Left ventricle myocardium inferior (tissue), 1 donor: ENCODE results near the gene KNG1. TPM values are rescaled to one million over a fixed set of nuclear protein-coding genes. Genes with fewer than 3 reads are reported as not detected.

Experiments
- DNase-seq: peaks from one replicate; pipeline ENCODE4 v3.0.0-alpha.2; 2020
- H3K27ac ChIP-seq: fragments of 200-600 bp; replicated peaks from 2 replicates; pipeline ENCODE4 v1.8.0; 2021
- H3K27me3 ChIP-seq: fragments of 200-600 bp; 2 replicates; pipeline ENCODE4 v1.8.0; 2021; ENCODE audit warnings: low read depth
- H3K36me3 ChIP-seq: fragments of 200-600 bp; 2 replicates; pipeline ENCODE4 v1.8.0; 2021
- H3K4me1 ChIP-seq: fragments of 200-600 bp; 2 replicates; pipeline ENCODE4 v1.8.0; 2021
- H3K4me3 ChIP-seq: fragments of 200-600 bp; 2 replicates; pipeline ENCODE4 v1.8.0; 2021; ENCODE audit warnings: mild to moderate bottlenecking, moderate library complexity
- H3K9me3 ChIP-seq: fragments of 200-600 bp; replicated peaks from 2 replicates; pipeline ENCODE4 v1.8.0; 2021
- intact Hi-C: fragments of 100-400 bp; cut with micrococcal nuclease; formaldehyde crosslinking; loops from one replicate; pipeline ENCODE4 v1.11.0; 2022
- long read RNA-seq: library from polyadenylated mRNA; unstranded; transcript quantifications from one replicate; pipeline ENCODE4 v2.0.0, GENCODE V29; 2021
- total RNA-seq: library from RNA; stranded (reverse); fragmentation: NEBNext Ultra II Directional; extraction: Animal tissue kit (Norgen Biotek cat#: 25700); gene quantifications from one replicate; pipeline ENCODE4 v1.2.1, GENCODE V29; 2021
- TF ChIP-seq, protein P1 (sequence below): fragments of 200-600 bp; IDR thresholded peaks from 2 replicates; pipeline ENCODE4 v1.8.0; 2021; ENCODE audit warnings: antibody characterized with exemption, mild to moderate bottlenecking, borderline replicate concordance
- donor health status: DM: no; HTN: yes; CAD: no; lungs with severe emphysema.

Gene KNG1
- total RNA-seq, result 0.14 TPM
- long read RNA-seq, result 0 reads

DNA sequence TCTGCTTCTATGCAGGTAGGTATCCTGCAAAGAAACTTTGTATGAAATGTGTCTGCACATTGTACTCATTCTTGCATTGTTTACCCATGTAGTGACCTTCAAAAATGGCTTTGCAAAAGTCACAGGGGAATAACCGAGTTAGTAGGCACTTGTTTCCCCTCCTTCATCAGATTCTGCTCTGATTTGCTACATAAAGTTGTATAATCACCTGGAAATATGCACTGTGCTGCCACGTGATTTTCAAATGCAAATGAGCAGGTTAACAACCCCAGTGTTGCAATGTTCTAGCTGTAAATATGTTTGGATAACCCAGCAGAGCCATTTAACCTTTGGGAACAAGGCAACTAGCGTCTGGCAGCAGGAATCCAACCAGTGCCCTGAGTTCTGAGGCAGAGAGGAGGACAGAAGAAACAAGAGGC is at the start of gene KNG1:
Gene KNG1 (plus strand): TSS at position 321 of the 419 bp plus-strand sequence. CDS start 184 bp downstream, outside the sequence.
- TF ChIP-seq, protein P1, sequence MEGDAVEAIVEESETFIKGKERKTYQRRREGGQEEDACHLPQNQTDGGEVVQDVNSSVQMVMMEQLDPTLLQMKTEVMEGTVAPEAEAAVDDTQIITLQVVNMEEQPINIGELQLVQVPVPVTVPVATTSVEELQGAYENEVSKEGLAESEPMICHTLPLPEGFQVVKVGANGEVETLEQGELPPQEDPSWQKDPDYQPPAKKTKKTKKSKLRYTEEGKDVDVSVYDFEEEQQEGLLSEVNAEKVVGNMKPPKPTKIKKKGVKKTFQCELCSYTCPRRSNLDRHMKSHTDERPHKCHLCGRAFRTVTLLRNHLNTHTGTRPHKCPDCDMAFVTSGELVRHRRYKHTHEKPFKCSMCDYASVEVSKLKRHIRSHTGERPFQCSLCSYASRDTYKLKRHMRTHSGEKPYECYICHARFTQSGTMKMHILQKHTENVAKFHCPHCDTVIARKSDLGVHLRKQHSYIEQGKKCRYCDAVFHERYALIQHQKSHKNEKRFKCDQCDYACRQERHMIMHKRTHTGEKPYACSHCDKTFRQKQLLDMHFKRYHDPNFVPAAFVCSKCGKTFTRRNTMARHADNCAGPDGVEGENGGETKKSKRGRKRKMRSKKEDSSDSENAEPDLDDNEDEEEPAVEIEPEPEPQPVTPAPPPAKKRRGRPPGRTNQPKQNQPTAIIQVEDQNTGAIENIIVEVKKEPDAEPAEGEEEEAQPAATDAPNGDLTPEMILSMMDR, result no peak
- intact Hi-C loops, result no loop called here
- Histone ChIP-seq H3K36me3 (no peaks in the 10 kb centered on the region), H3K4me3 (no peak within 1 kb of the TSS), H3K9me3 (no peaks in the 10 kb centered on the region), H3K4me1 (peaks cover 22% of the 10 kb centered on the region), H3K27me3 (no peaks in the 10 kb centered on the region), H3K27ac (no peak within 1 kb of the TSS)
- no peak for DNase-seq

DNA sequence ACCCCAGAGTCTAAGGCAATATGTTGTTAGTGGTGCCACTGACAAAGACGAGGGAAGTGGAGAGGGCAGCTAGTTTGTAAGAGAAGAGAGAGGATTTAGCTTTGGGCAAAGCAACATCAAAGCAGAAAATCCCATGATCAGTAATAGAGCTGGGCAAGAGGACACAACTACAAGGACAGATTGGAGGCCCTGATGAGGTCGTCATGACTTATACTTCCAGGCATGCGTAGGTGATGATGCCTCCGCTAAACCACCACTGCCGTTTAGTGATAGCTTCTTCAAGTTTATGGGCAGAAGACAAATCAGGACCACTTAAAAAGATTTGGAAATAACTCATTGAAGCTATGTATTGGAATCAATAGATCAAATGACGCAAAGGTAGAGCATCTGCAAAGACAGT is 48.7 kb upstream of the KNG1 start:
- Histone ChIP-seq H3K4me1 (no peaks in the 10 kb centered on the region), H3K4me3 (no peak overlapping the region), H3K27ac (no peak overlapping the region), H3K9me3 (no peaks in the 10 kb centered on the region), H3K27me3 (peaks cover 59% of the 10 kb centered on the region), H3K36me3 (no peaks in the 10 kb centered on the region)
- intact Hi-C loops, result no loop called here
- no peak for DNase-seq
- TF ChIP-seq, protein P1, result no peak

DNA sequence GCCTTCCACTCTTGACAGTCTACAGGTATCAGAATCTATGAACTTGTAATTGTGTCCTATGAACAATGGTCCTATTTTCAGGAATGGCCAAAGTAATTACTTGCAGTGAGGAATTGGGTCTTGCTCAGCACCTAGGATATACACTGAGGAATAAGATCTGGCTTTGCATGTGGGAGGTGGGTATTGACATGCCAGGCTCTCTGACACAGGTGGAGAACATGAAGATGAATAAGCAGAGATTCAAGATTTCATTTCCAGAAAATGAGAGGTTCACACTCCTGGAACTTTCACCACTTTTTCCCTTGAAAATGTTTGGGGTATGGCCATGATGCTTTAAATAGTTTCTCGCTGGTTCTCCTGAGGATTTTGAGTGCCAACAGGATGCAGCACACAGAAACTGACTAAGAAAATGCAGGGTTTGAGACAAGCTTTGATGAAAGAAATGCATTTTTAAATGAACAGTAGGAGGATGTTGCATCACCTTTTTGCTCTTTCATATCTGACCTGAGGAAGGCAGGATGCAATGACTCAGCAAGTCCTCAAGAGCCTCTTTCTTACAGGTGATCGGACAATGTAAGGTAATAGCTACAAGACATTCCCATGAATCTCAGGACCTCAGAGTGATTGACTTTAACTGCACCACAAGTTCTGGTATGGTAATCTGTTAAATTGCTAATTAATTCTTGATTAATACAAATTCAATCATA is 47.6 kb upstream of the KNG1 start:
- H3K9me3 ChIP-seq, result no peaks in the 10 kb centered on the region
- peaks cover 61% of the 10 kb centered on the region for H3K27me3 ChIP-seq
- no peak overlapping the region for H3K4me3 ChIP-seq
- intact Hi-C loops, result no loop called here
- no peaks in the 10 kb centered on the region for H3K36me3 ChIP-seq
- H3K27ac ChIP-seq, result no peak overlapping the region
- no peaks in the 10 kb centered on the region for H3K4me1 ChIP-seq
- TF ChIP-seq, protein P1, result no peak
- DNase-seq, result no peak

DNA sequence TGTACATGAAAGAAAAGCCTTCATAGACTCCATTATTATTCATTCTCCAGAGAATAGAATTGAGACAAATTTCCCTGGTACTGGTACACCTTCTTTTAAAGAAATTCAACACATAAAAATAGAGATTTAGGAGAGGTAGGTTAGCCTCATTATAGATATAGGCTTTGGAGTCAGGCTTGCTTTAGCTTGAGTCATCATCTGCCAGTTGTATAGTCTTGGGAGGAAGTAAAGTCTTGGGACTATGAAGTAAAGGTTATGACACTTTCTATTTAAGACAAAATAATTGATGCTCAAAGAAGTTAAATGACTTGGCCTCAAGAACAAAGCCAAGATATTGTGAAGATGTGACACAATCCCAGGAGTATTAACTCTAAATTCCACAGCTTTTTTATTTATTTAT is 47.0 kb upstream of the KNG1 start:
- intact Hi-C loops, result no loop called here

DNA sequence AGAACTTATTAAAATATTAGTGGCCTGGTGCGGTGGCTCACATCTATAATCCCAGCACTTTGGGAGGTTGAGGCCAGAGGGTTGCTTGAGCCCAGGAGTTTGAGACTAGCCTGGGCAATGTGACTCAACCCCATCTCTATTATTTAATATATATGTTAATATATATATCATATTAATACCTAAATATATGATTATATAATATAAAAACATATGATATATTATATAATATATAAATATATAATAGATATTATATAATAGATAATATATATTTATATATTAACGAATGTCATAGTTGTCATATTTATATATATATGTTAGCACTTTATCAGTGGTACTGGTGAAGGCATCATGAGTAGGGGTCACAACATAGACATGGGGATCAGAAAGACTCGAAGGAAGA is 46.1 kb upstream of the KNG1 start:
- H3K36me3 ChIP-seq, result no peaks in the 10 kb centered on the region
- no peak for DNase-seq
- TF ChIP-seq, protein P1, result no peak
- H3K4me3 ChIP-seq, result no peak overlapping the region
- H3K27ac ChIP-seq, result no peak overlapping the region
- intact Hi-C loops, result no loop called here
- H3K9me3 ChIP-seq, result no peaks in the 10 kb centered on the region
- H3K4me1 ChIP-seq, result no peaks in the 10 kb centered on the region
- peaks cover 59% of the 10 kb centered on the region for H3K27me3 ChIP-seq

More for the DNA sequence above, 47.0 kb upstream of the KNG1 start:
- no peaks in the 10 kb centered on the region for H3K9me3 ChIP-seq
- TF ChIP-seq, protein P1, result no peak
- H3K4me1 ChIP-seq, result no peaks in the 10 kb centered on the region
- H3K27ac ChIP-seq, result no peak overlapping the region
- no peak for DNase-seq
- H3K27me3 ChIP-seq, result peaks cover 59% of the 10 kb centered on the region
- no peak overlapping the region for H3K4me3 ChIP-seq
- H3K36me3 ChIP-seq, result no peaks in the 10 kb centered on the region
